Adrenal gland (tissue), 12 donors: ENCODE results near the gene ASB2. TPM values are rescaled to one million over a fixed set of nuclear protein-coding genes. Genes with fewer than 3 reads are reported as not detected.

Experiments used
- DNase-seq, 7 donors: peaks; one replicate each; pipeline ENCODE4 v3.0.0-alpha.2; 2019 to 2020
- H3K27ac ChIP-seq, 5 donors: fragments of 200-600 bp; sonication (generic) in 4 of 5; 1 replicate in 3 of 5; 2 replicates in 2 of 5; pipeline versions ENCODE4 v1.5.1 to v1.8.0; 2016 to 2020; ENCODE audit warnings: mild to moderate bottlenecking in 1 of 5
- H3K27me3 ChIP-seq: fragments of 200-600 bp; 2 replicates; pipeline ENCODE4 v1.8.0; 2021
- H3K36me3 ChIP-seq, 2 donors: fragments of 200-600 bp; replicated peaks in 1 of 2; 1 replicate in 1 of 2; 2 replicates in 1 of 2; pipeline versions ENCODE4 v1.5.1 to v1.8.0; 2018 to 2022
- H3K4me1 ChIP-seq, 2 donors: fragments of 200-600 bp; replicated peaks in 1 of 2; 1 replicate in 1 of 2; 2 replicates in 1 of 2; pipeline versions ENCODE4 v1.5.1 to v1.8.0; 2018 to 2021
- H3K4me3 ChIP-seq, 4 donors: fragments of 200-600 bp; sonication (generic) in 3 of 4; one replicate each; pipeline ENCODE4 v1.5.1; 2016 to 2018
- H3K9me3 ChIP-seq, 3 donors: fragments of 200-600 bp; sonication (generic) in 1 of 3; replicated peaks in 1 of 3; 1 replicate in 2 of 3; 2 replicates in 1 of 3; pipeline versions ENCODE4 v1.5.1 to v1.8.0; 2016 to 2021
- POLR2A ChIP-seq, 2 donors: fragments of 450-650 bp; IDR thresholded peaks; one replicate each; pipeline ENCODE4 v1.6.1; 2017; ENCODE audit warnings: antibody characterized with exemption in 2 of 2, mild to moderate bottlenecking in 2 of 2, moderate library complexity in 1 of 2
- WGBS, 4 donors: extraction: QIAGEN DNeasy Blood & Tissue Kit in 2 of 4; methylation state at CpG; one replicate each; pipeline versions ENCODE4 v1.1.5 to v1.1.7; 2013 to 2017; 5-methylcytosine and 5-hydroxymethylcytosine counted together
- intact Hi-C, 2 donors: fragments of 100-400 bp; cut with DNase I; formaldehyde crosslinking; loops; one replicate each; pipeline versions ENCODE4 v1.14.1 to v1.15.0; 2022 to 2023
- polyA plus RNA-seq, 3 donors: library from polyadenylated mRNA; stranded (reverse); fragments of 200-250 nt in 2 of 3; fragments of 350-450 nt in 1 of 3; fragmentation: Illumina TruSeq in 1 of 3; extraction: RNeasy Lipid Tissue Mini Kit (QIAGEN cat#74804) in 1 of 3; gene quantifications; one replicate each; pipeline ENCODE4 v1.2.3, GENCODE V29; 2013 to 2014
- total RNA-seq, 9 donors: library from RNA; depleted of rRNA in 4 of 9; stranded (reverse); fragments of >200 nt in 4 of 9; fragments of 120-200 nt in 1 of 9; fragmentation: NEBNext Ultra II Directional in 1 of 9; extraction: Animal tissue kit (Norgen Biotek cat#: 25700) in 1 of 9; gene quantifications; one replicate each; pipeline versions ENCODE4 v1.1.0 to v1.2.4, GENCODE V29; 2013 to 2023
- TF ChIP-seq, protein P1 (sequence below), 6 experiments: fragments of 450-650 bp in 4 of 6; fragments of 200-600 bp in 2 of 6; sonication (generic) in 1 of 6; IDR thresholded peaks; 1 replicate in 5 of 6; 2 replicates in 1 of 6; pipeline versions ENCODE4 v1.5.1 to v1.8.0; 2016 to 2021; ENCODE audit warnings: antibody characterized with exemption in 6 of 6, mild to moderate bottlenecking in 2 of 6, moderate library complexity in 1 of 6
- donor health status: healthy with polysubstance abuse.
- donor health status: Bipolar disorder and iron deficiency.
- donor health status: DM: yes; HTN: yes; CAD: no.
- donor health status: DM: no; HTN: no; CAD: no.
- donor health status: DM: no; HTN: no; CAD: no.
- donor health status: DM: yes; HTN: yes; CAD: no.

ASB2 gene
- total and polyA plus RNA-seq, 12 donors: 0.19 to 5.9 (median 0.66) TPM; not detected in 1

DNA sequence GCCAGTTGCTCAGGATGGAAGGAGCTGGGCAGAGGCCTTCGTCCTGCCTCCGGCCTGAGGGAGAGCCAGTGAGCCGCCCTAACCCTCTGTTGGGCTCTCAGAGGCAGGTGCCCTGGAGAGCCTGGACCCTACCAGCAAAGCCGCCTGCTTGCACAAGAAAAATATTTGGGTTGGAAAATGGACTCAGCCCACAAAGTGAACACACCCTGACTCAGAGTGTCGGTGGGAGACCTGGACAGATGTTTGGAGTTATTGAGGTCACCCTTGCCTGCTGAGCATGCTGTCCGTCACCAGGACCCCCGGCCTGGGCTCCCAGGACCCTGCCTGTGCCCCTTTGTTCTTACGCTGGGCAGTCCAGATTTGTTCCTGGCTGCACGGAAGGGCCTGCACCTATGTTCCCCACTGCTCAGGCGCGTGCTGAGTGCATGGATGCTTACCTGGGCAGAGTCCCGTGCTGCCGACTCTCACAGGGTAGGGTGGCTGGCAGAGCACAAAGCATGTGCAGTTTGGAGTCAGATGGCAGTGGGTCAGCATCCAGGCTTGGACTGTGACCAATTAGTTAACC lies 26.8 kb downstream of the ASB2 start:
- no peak for DNase-seq
- Histone ChIP-seq H3K27ac (no peak overlapping the region), H3K36me3 (no peaks in the 10 kb centered on the region), H3K9me3 (no peaks in the 10 kb centered on the region), H3K4me3 (no peak overlapping the region), H3K27me3 (no peaks in the 10 kb centered on the region), H3K4me1 (peaks cover 0 to 32% of the 10 kb centered on the region in 2 donors)
- no peak for TF ChIP-seq POLR2A (IDR thresholded peaks at IDR 0.05)
- intact Hi-C loops: no loop called here
- 88 to 94% (median 91%) methylated on average over 11 to 13 of the region's 13 CpGs for WGBS, 4 donors

DNA sequence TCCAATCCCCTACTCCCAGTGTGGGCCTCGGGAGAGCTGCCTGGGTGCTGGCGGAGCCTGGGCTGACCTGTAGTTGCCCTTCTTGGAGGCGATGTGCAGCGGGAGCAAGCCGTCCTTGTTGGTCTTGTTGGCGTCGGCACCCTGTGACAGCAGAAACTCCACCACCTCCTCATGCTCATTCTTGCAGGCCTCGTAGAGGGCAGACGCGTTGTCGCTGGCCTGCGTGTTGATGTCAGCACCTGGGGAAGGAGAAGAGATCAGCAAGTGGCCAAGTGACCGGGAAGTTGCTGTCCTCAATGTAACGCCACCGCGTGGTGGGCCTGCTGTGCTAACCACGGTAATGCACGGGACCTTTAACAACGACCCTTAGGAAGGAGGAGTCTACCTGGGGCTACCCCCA lies 29.1 kb downstream of the ASB2 start:
- no peak for TF ChIP-seq POLR2A (IDR thresholded peaks at IDR 0.05)
- TF ChIP-seq, protein P1, sequence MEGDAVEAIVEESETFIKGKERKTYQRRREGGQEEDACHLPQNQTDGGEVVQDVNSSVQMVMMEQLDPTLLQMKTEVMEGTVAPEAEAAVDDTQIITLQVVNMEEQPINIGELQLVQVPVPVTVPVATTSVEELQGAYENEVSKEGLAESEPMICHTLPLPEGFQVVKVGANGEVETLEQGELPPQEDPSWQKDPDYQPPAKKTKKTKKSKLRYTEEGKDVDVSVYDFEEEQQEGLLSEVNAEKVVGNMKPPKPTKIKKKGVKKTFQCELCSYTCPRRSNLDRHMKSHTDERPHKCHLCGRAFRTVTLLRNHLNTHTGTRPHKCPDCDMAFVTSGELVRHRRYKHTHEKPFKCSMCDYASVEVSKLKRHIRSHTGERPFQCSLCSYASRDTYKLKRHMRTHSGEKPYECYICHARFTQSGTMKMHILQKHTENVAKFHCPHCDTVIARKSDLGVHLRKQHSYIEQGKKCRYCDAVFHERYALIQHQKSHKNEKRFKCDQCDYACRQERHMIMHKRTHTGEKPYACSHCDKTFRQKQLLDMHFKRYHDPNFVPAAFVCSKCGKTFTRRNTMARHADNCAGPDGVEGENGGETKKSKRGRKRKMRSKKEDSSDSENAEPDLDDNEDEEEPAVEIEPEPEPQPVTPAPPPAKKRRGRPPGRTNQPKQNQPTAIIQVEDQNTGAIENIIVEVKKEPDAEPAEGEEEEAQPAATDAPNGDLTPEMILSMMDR (IDR thresholded peaks at IDR 0.05): no peak
- H3K4me3 ChIP-seq: no peak overlapping the region
- no peak overlapping the region for H3K27ac ChIP-seq
- no peaks in the 10 kb centered on the region for H3K27me3 ChIP-seq
- 79 to 93% (median 88%) methylated on average over 5 to 19 of the region's 19 CpGs for WGBS, 4 donors
- H3K36me3 ChIP-seq: no peaks in the 10 kb centered on the region
- intact Hi-C loops: no loop called here
- H3K9me3 ChIP-seq: no peaks in the 10 kb centered on the region
- peaks cover 0 to 23% of the 10 kb centered on the region in 2 donors for H3K4me1 ChIP-seq
- no peak for DNase-seq

DNA sequence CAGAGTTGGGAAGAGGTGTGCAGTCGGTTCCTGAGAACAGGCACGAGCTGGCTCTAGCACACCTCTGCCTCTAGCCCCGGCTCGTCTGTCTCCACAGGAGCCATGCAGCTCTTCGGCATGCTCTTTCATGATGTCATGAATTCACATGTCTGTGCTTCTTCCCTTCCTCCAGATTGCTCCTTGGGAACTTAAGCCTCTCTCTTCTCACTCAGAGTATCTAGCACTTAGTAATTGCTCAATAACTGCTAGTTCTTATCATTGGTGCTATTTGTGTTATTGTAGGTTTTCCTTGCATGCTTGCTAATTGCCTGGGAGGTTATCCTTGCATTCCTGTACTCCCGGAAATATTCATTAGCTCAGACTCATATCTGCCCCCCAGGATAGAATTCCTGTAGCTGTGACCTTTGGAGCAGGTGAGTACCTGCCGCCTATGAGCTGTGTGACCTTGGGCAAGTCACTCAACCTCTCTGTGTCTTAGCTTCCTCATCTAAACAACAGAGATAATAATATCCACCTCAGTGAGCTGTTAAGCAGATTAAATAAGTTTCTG lies 29.8 kb downstream of the ASB2 start:
- DNase-seq: no peak
- H3K27me3 ChIP-seq: no peaks in the 10 kb centered on the region
- intact Hi-C loops: no loop called here
- H3K36me3 ChIP-seq: no peaks in the 10 kb centered on the region
- TF ChIP-seq, protein P1 (IDR thresholded peaks at IDR 0.05): no peak
- TF ChIP-seq POLR2A (IDR thresholded peaks at IDR 0.05): no peak
- no peak overlapping the region for H3K4me3 ChIP-seq
- H3K9me3 ChIP-seq: no peaks in the 10 kb centered on the region
- H3K27ac ChIP-seq: peak overlapping the region in 1 of 5 donors; percentile 55
- 85 to 88% (median 86%) methylated on average over 7 of the region's 7 CpGs for WGBS, 4 donors
- H3K4me1 ChIP-seq: peaks cover 0 to 23% of the 10 kb centered on the region in 2 donors

DNA sequence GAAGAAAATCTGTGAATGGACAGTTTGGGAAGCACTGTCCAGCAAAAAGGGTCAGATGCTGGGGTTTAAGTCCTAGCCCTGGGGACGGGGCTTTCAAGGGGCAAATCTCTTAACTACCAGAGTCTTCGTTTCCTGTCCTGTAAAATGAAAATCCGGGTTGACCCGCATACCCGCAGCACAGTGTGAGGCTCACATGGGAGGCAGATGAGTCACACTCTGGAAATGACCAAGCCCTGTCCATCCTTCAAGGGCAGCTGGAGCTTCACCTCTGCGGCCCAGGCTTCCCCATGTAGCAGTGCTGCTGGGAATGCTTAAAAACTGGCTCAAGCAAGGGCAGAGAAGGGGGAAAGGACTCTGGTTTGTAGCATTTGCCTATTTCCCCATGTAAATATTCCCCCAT lies 30.3 kb downstream of the ASB2 start:
- peaks cover 0 to 23% of the 10 kb centered on the region in 2 donors for H3K4me1 ChIP-seq
- H3K27ac ChIP-seq: peak overlapping the region in 1 of 5 donors; percentile 55
- TF ChIP-seq, protein P1 (IDR thresholded peaks at IDR 0.05): no peak
- no peak for TF ChIP-seq POLR2A (IDR thresholded peaks at IDR 0.05)
- 28 to 50% (median 43%) methylated on average over 6 of the region's 6 CpGs for WGBS, 4 donors
- H3K27me3 ChIP-seq: no peaks in the 10 kb centered on the region
- intact Hi-C loops: no loop called here
- H3K36me3 ChIP-seq: no peaks in the 10 kb centered on the region
- DNase-seq: peak in 6 of 7 donors; percentile 62 to 76 (median 66)
- no peak overlapping the region for H3K4me3 ChIP-seq
- H3K9me3 ChIP-seq: no peaks in the 10 kb centered on the region

DNA sequence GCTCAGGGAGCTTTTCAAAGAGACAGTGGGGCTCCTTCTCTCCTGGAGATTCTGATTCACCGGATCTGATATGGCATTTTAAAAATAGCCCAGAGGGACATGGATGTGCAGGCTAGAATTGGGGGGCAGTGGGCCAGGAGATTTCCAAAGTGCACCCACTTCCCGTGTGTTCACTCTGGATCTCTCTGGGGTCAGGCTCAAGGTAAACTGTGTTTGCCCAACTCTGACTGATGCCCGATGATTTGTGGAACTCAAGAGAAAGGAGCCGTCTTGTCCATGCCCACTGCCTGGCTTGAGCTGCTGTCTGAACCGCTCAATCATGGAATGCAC lies 31.3 kb downstream of the ASB2 start:
- no peaks in the 10 kb centered on the region for H3K36me3 ChIP-seq
- WGBS, 4 donors: 52 to 66% (median 63%) methylated on average over 3 to 5 of the region's 5 CpGs
- intact Hi-C loops: no loop called here

More for the DNA sequence above, 31.3 kb downstream of the ASB2 start:
- H3K27ac ChIP-seq: peak overlapping the region in 2 of 5 donors; percentile 24 to 71
- TF ChIP-seq, protein P1 (IDR thresholded peaks at IDR 0.05): no peak
- TF ChIP-seq POLR2A (IDR thresholded peaks at IDR 0.05): no peak
- peak in 1 of 7 donors; percentile 35 for DNase-seq
- H3K4me1 ChIP-seq: peaks cover 0 to 23% of the 10 kb centered on the region in 2 donors
- no peaks in the 10 kb centered on the region for H3K27me3 ChIP-seq
- no peak overlapping the region for H3K4me3 ChIP-seq
- no peaks in the 10 kb centered on the region for H3K9me3 ChIP-seq
